Keratinocyte (primary cell): ENCODE results near the gene HIPK1. TPM values are rescaled to one million over a fixed set of nuclear protein-coding genes. Genes with fewer than 3 reads are reported as not detected.

Experiments
- DNase-seq: peaks from one replicate; pipeline ENCODE4 v3.0.0-alpha.2; 2011; ENCODE audit warnings: low read depth, missing footprints, low spot score
- FAIRE-seq: peaks from 2 replicates; lab custom pipeline; 2011; peaks lifted over from hg19 to GRCh38; lab: Jason Lieb, UNC
- H2AFZ ChIP-seq: 2 replicates; pipeline ENCODE4 v1.6.0; 2012; ENCODE audit warnings: low read length, control low read depth, inconsistent platforms; ENCODE audit not compliant: control insufficient read depth
- H3K27ac ChIP-seq: 2 replicates; pipeline ENCODE4 v1.5.1; 2011; ENCODE audit warnings: low read length; ENCODE audit not compliant: control insufficient read depth, insufficient read depth
- H3K27me3 ChIP-seq: 3 replicates; pipeline ENCODE4 v1.6.0; 2011; ENCODE audit warnings: low read length; ENCODE audit not compliant: control insufficient read depth, insufficient read depth; ENCODE audit errors: extremely low read depth
- H3K36me3 ChIP-seq, 2 experiments: 2 replicates in 1 of 2; 3 replicates in 1 of 2; pipeline ENCODE4 v1.5.1; 2011; ENCODE audit warnings: low read length in 2 of 2, mild to moderate bottlenecking in 1 of 2; ENCODE audit not compliant: control insufficient read depth in 2 of 2, insufficient read depth in 2 of 2; ENCODE audit errors: extremely low read depth in 1 of 2
- H3K4me1 ChIP-seq: 3 replicates; pipeline ENCODE4 v1.5.1; 2011; ENCODE audit warnings: low read length; ENCODE audit not compliant: control insufficient read depth, insufficient read depth; ENCODE audit errors: extremely low read depth
- H3K4me2 ChIP-seq: 3 replicates; pipeline ENCODE4 v1.6.0; 2011; ENCODE audit warnings: low read depth, low read length; ENCODE audit not compliant: control insufficient read depth, insufficient read depth; ENCODE audit errors: extremely low read depth
- H3K4me3 ChIP-seq, 3 experiments: fragments of 200-600 bp in 1 of 3; sonication (generic) in 1 of 3; 2 replicates in 2 of 3; 3 replicates in 1 of 3; pipeline ENCODE4 v1.5.1; 2011 to 2016; ENCODE audit warnings: low read length in 3 of 3, mild to moderate bottlenecking in 3 of 3, control low read depth in 2 of 3, inconsistent platforms in 1 of 3, low read depth in 1 of 3, mixed read lengths in 1 of 3, mixed run types in 1 of 3, moderate library complexity in 1 of 3; ENCODE audit not compliant: control insufficient read depth in 2 of 3, insufficient read depth in 2 of 3; ENCODE audit errors: extremely low read depth in 1 of 3
- H3K79me2 ChIP-seq: 2 replicates; pipeline ENCODE4 v1.6.0; 2012; ENCODE audit warnings: low read length; ENCODE audit not compliant: control insufficient read depth, insufficient read depth
- H3K9ac ChIP-seq: 3 replicates; pipeline ENCODE4 v1.6.0; 2011; ENCODE audit warnings: low read length; ENCODE audit not compliant: control insufficient read depth, insufficient read depth; ENCODE audit errors: extremely low read depth
- H3K9me1 ChIP-seq: 3 replicates; pipeline ENCODE4 v1.6.0; 2011; ENCODE audit warnings: low read length; ENCODE audit not compliant: control insufficient read depth, insufficient read depth; ENCODE audit errors: extremely low read depth
- H3K9me3 ChIP-seq: 2 replicates; pipeline ENCODE4 v1.5.1; 2012; ENCODE audit warnings: low read depth, low read length; ENCODE audit not compliant: control insufficient read depth
- H4K20me1 ChIP-seq: 3 replicates; pipeline ENCODE4 v1.6.0; 2011; ENCODE audit warnings: low read length; ENCODE audit not compliant: control insufficient read depth, insufficient read depth; ENCODE audit errors: extremely low read depth
- CTCF ChIP-seq, 3 experiments: IDR thresholded peaks in 1 of 3; conservative IDR thresholded peaks in 1 of 3; optimal IDR thresholded peaks in 1 of 3; 2 replicates in 2 of 3; 3 replicates in 1 of 3; pipeline versions ENCODE3 to v1.5.1; 2011; ENCODE audit warnings: low read length in 3 of 3, mild to moderate bottlenecking in 3 of 3, moderate library complexity in 2 of 3, control low read depth in 1 of 3, inconsistent platforms in 1 of 3; ENCODE audit not compliant: insufficient read depth in 2 of 3; ENCODE audit errors: extremely low read depth in 1 of 3
- EZH2 ChIP-seq: IDR thresholded peaks from one replicate; pipeline ENCODE4 v1.6.1; 2012; ENCODE audit warnings: inconsistent platforms, mild to moderate bottlenecking, low read length, moderate library complexity
- dilution Hi-C: fragments of 300-500 bp; cut with MboI; formaldehyde crosslinking; loops from one replicate; pipeline ENCODE4 v1.7.0; 2020; ENCODE audit warnings: low sequenced_read_pairs; ENCODE audit not compliant: extremely low pct_ligation_motif_present
- polyA plus RNA-seq, 5 experiments: library from polyadenylated mRNA; depleted of rRNA in 3 of 5; stranded (reverse) in 3 of 5; stranded (forward) in 1 of 5; unstranded in 1 of 5; fragments of >200 nt; gene quantifications; 1 replicate in 1 of 5; 2 replicates in 3 of 5; 3 replicates in 1 of 5; pipeline versions ENCODE4 v1.2.1 to v1.2.3, GENCODE V29; 2011 to 2012; ENCODE audit warnings: missing spikeins in 2 of 5, low read depth in 1 of 5, low replicate concordance in 1 of 5

Gene HIPK1
- polyA plus RNA-seq, 1 donor (not counting 4 experiments of a cell fraction or from before 2014, with no cell fraction given): 19.9 TPM

GRCh38 chr1:113949007-113949406, 19.9 kb downstream of the HIPK1 start:
- Histone ChIP-seq H3K9ac (no peak overlapping the region), H3K4me3 (no peak overlapping the region), H3K79me2 (peaks cover 38% of the 10 kb centered on the region), H3K4me2 (no peak overlapping the region), H3K4me1 (no peaks in the 10 kb centered on the region), H3K36me3 (no peaks in the 10 kb centered on the region), H2AFZ (no peak overlapping the region), H3K9me3 (no peaks in the 10 kb centered on the region), H3K27me3 (no peaks in the 10 kb centered on the region), H3K9me1 (no peaks in the 10 kb centered on the region), H4K20me1 (no peaks in the 10 kb centered on the region), H3K27ac (no peak overlapping the region)
- dilution Hi-C loops: no loop called here
- DNase-seq: no peak
- FAIRE-seq: no peak
- TF ChIP-seq CTCF (optimal IDR thresholded peaks at IDR 0.05 in 1 of 3, IDR thresholded peaks at IDR 0.05 in 1 of 3, conservative IDR thresholded peaks at IDR 0.05 in 1 of 3; ENCODE audit: extremely low read depth in 1 of 3, insufficient read depth in 2 of 3, low read length in 3 of 3) (peak in 1 of 3 experiments; percentile 29), EZH2 (no peak)

GRCh38 chr1:113950908-113951307, 21.8 kb downstream of the HIPK1 start:
- no peaks in the 10 kb centered on the region for H4K20me1 ChIP-seq
- FAIRE-seq (no peak), DNase-seq (no peak)
- no peak overlapping the region for H3K27ac ChIP-seq
- no peak overlapping the region for H3K4me2 ChIP-seq
- no peaks in the 10 kb centered on the region for H3K9me3 ChIP-seq
- peaks cover 26% of the 10 kb centered on the region for H3K79me2 ChIP-seq
- peaks cover 2 to 4% of the 10 kb centered on the region in 2 experiments for H3K36me3 ChIP-seq
- dilution Hi-C loops: no loop called here
- no peaks in the 10 kb centered on the region for H3K9me1 ChIP-seq
- no peak overlapping the region for H2AFZ ChIP-seq
- no peaks in the 10 kb centered on the region for H3K27me3 ChIP-seq
- no peaks in the 10 kb centered on the region for H3K4me1 ChIP-seq
- no peak for TF ChIP-seq CTCF (optimal IDR thresholded peaks at IDR 0.05 in 1 of 3, IDR thresholded peaks at IDR 0.05 in 1 of 3, conservative IDR thresholded peaks at IDR 0.05 in 1 of 3; ENCODE audit: extremely low read depth in 1 of 3, insufficient read depth in 2 of 3, low read length in 3 of 3)
- TF ChIP-seq EZH2: no peak
- H3K9ac ChIP-seq: no peak overlapping the region
- H3K4me3 ChIP-seq: no peak overlapping the region
